HG02943 (cell line): ENCODE results near the gene GAB2.
"Not testable (repeated sequence)": the region's sequence is repeated elsewhere in the genome, so short reads cannot be mapped to it uniquely, and the experiment has no call there.

ENCODE experiments used
- ATAC-seq: cut with Tn5 transposase; IDR thresholded peaks from one replicate; pipeline ENCODE4 v1.9.1; 2021; ENCODE audit warnings: mild to moderate bottlenecking, low read depth, moderate library complexity; ENCODE audit not compliant: unreplicated experiment

GAB2 gene

GRCh38 chr11:78318321-78319114, 99.1 kb downstream of the GAB2 start:
- ATAC-seq = no peak

- ATAC-seq = no peak
Observed at GRCh38 chr11:78315724-78316123, 101.9 kb downstream of the GAB2 start.

GRCh38 chr11:78314762-78315161, 102.9 kb downstream of the GAB2 start:
- no peak for ATAC-seq

- no peak for ATAC-seq
Observed at GRCh38 chr11:78313898-78314297, 103.7 kb downstream of the GAB2 start.

- no peak for ATAC-seq
Observed at GRCh38 chr11:78313181-78313795, 104.3 kb downstream of the GAB2 start.

GRCh38 chr11:78312712-78313111, 104.9 kb downstream of the GAB2 start:
- ATAC-seq = no peak

- ATAC-seq = no peak
Observed at GRCh38 chr11:78311702-78312371, 105.8 kb downstream of the GAB2 start.

- peak; percentile 94 for ATAC-seq
Observed at GRCh38 chr11:78310500-78310909, 107.1 kb downstream of the GAB2 start.

GRCh38 chr11:78304201-78304600, 113.4 kb downstream of the GAB2 start:
- ATAC-seq = no peak

GRCh38 chr11:78300108-78300839, 117.3 kb downstream of the GAB2 start:
- ATAC-seq = no peak

- no peak for ATAC-seq
Observed at GRCh38 chr11:78299000-78299710, 118.5 kb downstream of the GAB2 start.

GRCh38 chr11:78298291-78298771, 119.3 kb downstream of the GAB2 start:
- ATAC-seq = no peak

GRCh38 chr11:78295991-78296930, 121.4 kb downstream of the GAB2 start:
- ATAC-seq = no peak

GRCh38 chr11:78295347-78295746, 122.3 kb downstream of the GAB2 start:
- ATAC-seq = no peak

- not testable (repeated sequence) for ATAC-seq
Observed at GRCh38 chr11:78294100-78294499, 123.5 kb downstream of the GAB2 start.

GRCh38 chr11:78293536-78293935, 124.1 kb downstream of the GAB2 start:
- ATAC-seq = no peak

- no peak for ATAC-seq
Observed at GRCh38 chr11:78292109-78292803, 125.4 kb downstream of the GAB2 start.

GRCh38 chr11:78291503-78292108, 126.0 kb downstream of the GAB2 start:
- ATAC-seq = no peak
